Liver (tissue), 9 donors: ENCODE measurements around the gene ARHGEF26. TPM values are rescaled to one million over a fixed set of nuclear protein-coding genes. Genes with fewer than 3 reads are reported as not detected.

ENCODE experiments used
- DNase-seq: peaks from one replicate; pipeline ENCODE4 v3.0.0-alpha.2; 2017; ENCODE audit warnings: low spot score
- H3K27ac ChIP-seq, 2 donors: one replicate each; pipeline ENCODE4 v1.7.0; 2013; ENCODE audit warnings: inconsistent platforms in 2 of 2, low read length in 2 of 2, control low read depth in 1 of 2, low read depth in 1 of 2, mild to moderate bottlenecking in 1 of 2
- H3K27me3 ChIP-seq, 4 donors: one replicate each; pipeline versions ENCODE4 v1.6.1 to v1.7.0; 2013; ENCODE audit warnings: low read length in 3 of 4, inconsistent platforms in 1 of 4, mild to moderate bottlenecking in 1 of 4, moderate library complexity in 1 of 4; ENCODE audit not compliant: control insufficient read depth in 4 of 4, insufficient read depth in 4 of 4
- H3K36me3 ChIP-seq, 4 donors: one replicate each; pipeline versions ENCODE4 v1.6.1 to v1.7.0; 2013; ENCODE audit warnings: low read length in 3 of 4, mild to moderate bottlenecking in 3 of 4, low read depth in 1 of 4, moderate library complexity in 1 of 4; ENCODE audit not compliant: control insufficient read depth in 4 of 4, insufficient read depth in 3 of 4
- H3K4me1 ChIP-seq, 4 donors: one replicate each; pipeline versions ENCODE4 v1.6.1 to v1.7.0; 2013; ENCODE audit warnings: low read length in 3 of 4, mild to moderate bottlenecking in 3 of 4, moderate library complexity in 1 of 4; ENCODE audit not compliant: control insufficient read depth in 4 of 4, insufficient read depth in 4 of 4
- H3K4me3 ChIP-seq, 3 donors: one replicate each; pipeline versions ENCODE4 v1.6.1 to v1.7.0; 2013; ENCODE audit warnings: low read length in 3 of 3, control low read depth in 1 of 3, low read depth in 1 of 3, mild to moderate bottlenecking in 1 of 3
- H3K9ac ChIP-seq, 2 donors: one replicate each; pipeline ENCODE4 v1.7.0; 2013; ENCODE audit warnings: low read length in 2 of 2, mild to moderate bottlenecking in 2 of 2, moderate library complexity in 2 of 2, control low read depth in 1 of 2, low read depth in 1 of 2
- H3K9me3 ChIP-seq, 4 donors: one replicate each; pipeline versions ENCODE4 v1.6.1 to v1.7.0; 2013; ENCODE audit warnings: low read length in 3 of 4; ENCODE audit not compliant: control insufficient read depth in 4 of 4
- ATF3 ChIP-seq: IDR thresholded peaks from 2 replicates; pipeline ENCODE4 v1.6.1; 2016; ENCODE audit warnings: antibody characterized with exemption
- CTCF ChIP-seq: fragments of 150-350 bp; IDR thresholded peaks from 2 replicates; pipeline ENCODE4 v1.5.1; 2017; ENCODE audit warnings: improper control_type of control experiment, low read depth, low read length; ENCODE audit not compliant: missing input control
- EGR1 ChIP-seq, 2 donors: IDR thresholded peaks; 2 replicates each; pipeline ENCODE4 v1.6.1; 2016 to 2018; ENCODE audit warnings: antibody characterized with exemption in 2 of 2, low read depth in 2 of 2
- FOXA1 ChIP-seq: IDR thresholded peaks from 2 replicates; pipeline ENCODE4 v1.6.1; 2016; ENCODE audit warnings: antibody characterized with exemption
- FOXA2 ChIP-seq: IDR thresholded peaks from 2 replicates; pipeline ENCODE4 v1.6.1; 2016; ENCODE audit warnings: antibody characterized with exemption
- GABPA ChIP-seq, 2 donors: IDR thresholded peaks in 1 of 2; conservative IDR thresholded peaks in 1 of 2; 2 replicates each; pipeline ENCODE4 v1.6.1; 2016; ENCODE audit warnings: antibody characterized with exemption in 2 of 2, mild to moderate bottlenecking in 1 of 2, moderate library complexity in 1 of 2
- HNF4A ChIP-seq, 2 donors: conservative IDR thresholded peaks; 2 replicates each; pipeline ENCODE4 v1.6.1; 2016; ENCODE audit warnings: antibody characterized with exemption in 2 of 2, mild to moderate bottlenecking in 2 of 2
- HNF4G ChIP-seq: IDR thresholded peaks from 2 replicates; pipeline ENCODE4 v1.6.1; 2016; ENCODE audit warnings: antibody characterized with exemption
- JUND ChIP-seq, 2 donors: IDR thresholded peaks; 2 replicates each; pipeline ENCODE4 v1.6.1; 2016; ENCODE audit warnings: antibody characterized with exemption in 2 of 2
- MAX ChIP-seq: IDR thresholded peaks from 2 replicates; pipeline ENCODE4 v1.6.1; 2016; ENCODE audit warnings: antibody characterized with exemption
- NR2F2 ChIP-seq: IDR thresholded peaks from 2 replicates; pipeline ENCODE4 v1.6.1; 2016; ENCODE audit warnings: antibody characterized with exemption
- RAD21 ChIP-seq, 2 donors: IDR thresholded peaks; 2 replicates each; pipeline ENCODE4 v1.6.1; 2016; ENCODE audit warnings: antibody characterized with exemption in 2 of 2, mild to moderate bottlenecking in 2 of 2
- REST ChIP-seq: IDR thresholded peaks from 2 replicates; pipeline ENCODE4 v1.6.1; 2016; ENCODE audit warnings: antibody characterized with exemption, mild to moderate bottlenecking
- SP1 ChIP-seq: IDR thresholded peaks from 2 replicates; pipeline ENCODE4 v1.6.1; 2018; ENCODE audit warnings: antibody characterized with exemption, mild to moderate bottlenecking
- TAF1 ChIP-seq: conservative IDR thresholded peaks from 2 replicates; pipeline ENCODE4 v1.6.1; 2016; ENCODE audit warnings: antibody characterized with exemption, mild to moderate bottlenecking
- YY1 ChIP-seq: IDR thresholded peaks from 2 replicates; pipeline ENCODE4 v1.6.1; 2016; ENCODE audit warnings: antibody characterized with exemption, mild to moderate bottlenecking
- ZBTB33 ChIP-seq: IDR thresholded peaks from 2 replicates; pipeline ENCODE4 v1.6.1; 2016; ENCODE audit warnings: antibody characterized with exemption
- WGBS: extraction: QIAGEN DNeasy Blood & Tissue Kit; methylation state at CpG from one replicate; pipeline ENCODE4 v1.1.7; 2013; 5-methylcytosine and 5-hydroxymethylcytosine counted together
- polyA plus RNA-seq, 2 donors: library from polyadenylated mRNA; stranded (reverse) in 1 of 2; unstranded in 1 of 2; fragments of 200-250 nt in 1 of 2; fragments of >200 nt in 1 of 2; fragmentation: Nextera tagmentation in 1 of 2; extraction: Ambion mirVana in 1 of 2; gene quantifications; one replicate each; pipeline versions ENCODE4 v1.2.1 to v1.2.3, GENCODE V29; 2013 to 2015
- total RNA-seq, 2 donors: library from RNA; depleted of rRNA; stranded (reverse); fragments of >200 nt; gene quantifications; one replicate each; pipeline ENCODE4 v1.2.3, GENCODE V29; 2014
- donor health status: healthy.
- donor health status: healthy.
- donor health status: healthy.
- donor health status: healthy.
- donor health status: healthy.

Gene ARHGEF26
- total and polyA plus RNA-seq, 4 donors = 1.4 to 27.9 (median 18.7) TPM

- Histone ChIP-seq H3K4me1 (peaks cover 0 to 11% (median 5%) of the 10 kb centered on the region in 4 donors), H3K9ac (no peak overlapping the region), H3K27ac (no peak overlapping the region), H3K36me3 (peaks cover 0 to 41% (median 30%) of the 10 kb centered on the region in 4 donors), H3K27me3 (no peaks in the 10 kb centered on the region), H3K4me3 (no peak overlapping the region), H3K9me3 (no peaks in the 10 kb centered on the region)
- DNase-seq = no peak
- WGBS = 89% methylated on average over 2 of the region's 2 CpGs
- no peak for TF ChIP-seq HNF4G
- TF ChIP-seq HNF4A (conservative IDR thresholded peaks at IDR 0.05) = no peak
- no peak for TF ChIP-seq NR2F2
- no peak for TF ChIP-seq SP1
- TF ChIP-seq REST = no peak
- TF ChIP-seq FOXA1 = no peak
- TF ChIP-seq RAD21 (IDR thresholded peaks at IDR 0.05) = no peak
- no peak for TF ChIP-seq FOXA2
- no peak for TF ChIP-seq ZBTB33
- no peak for TF ChIP-seq CTCF
- TF ChIP-seq JUND (IDR thresholded peaks at IDR 0.05) = no peak
- TF ChIP-seq EGR1 (IDR thresholded peaks at IDR 0.05; ENCODE audit: low read depth in 2 of 2) = no peak
- TF ChIP-seq GABPA (IDR thresholded peaks at IDR 0.05 in 1 of 2, conservative IDR thresholded peaks at IDR 0.05 in 1 of 2) = no peak
- no peak for TF ChIP-seq ATF3
Observed at GRCh38 chr3:154192225-154192624, 71.0 kb downstream of the ARHGEF26 start.

- Histone ChIP-seq H3K27ac (no peak overlapping the region), H3K36me3 (peaks cover 0 to 49% (median 32%) of the 10 kb centered on the region in 4 donors), H3K9ac (no peak overlapping the region), H3K4me1 (peaks cover 0 to 11% (median 5%) of the 10 kb centered on the region in 4 donors), H3K4me3 (no peak overlapping the region), H3K9me3 (no peaks in the 10 kb centered on the region), H3K27me3 (no peaks in the 10 kb centered on the region)
- 85% methylated on average over 1 of the region's 1 CpG for WGBS
- no peak for DNase-seq
- TF ChIP-seq MAX (no peak), HNF4G (no peak), REST (no peak), SP1 (no peak), CTCF (no peak), NR2F2 (no peak), EGR1 (IDR thresholded peaks at IDR 0.05; ENCODE audit: low read depth in 2 of 2) (no peak), GABPA (IDR thresholded peaks at IDR 0.05 in 1 of 2, conservative IDR thresholded peaks at IDR 0.05 in 1 of 2) (no peak), HNF4A (conservative IDR thresholded peaks at IDR 0.05) (no peak), TAF1 (no peak), YY1 (no peak), JUND (IDR thresholded peaks at IDR 0.05) (no peak)
Observed at GRCh38 chr3:154193000-154193615, 71.9 kb downstream of the ARHGEF26 start.
